Stimulated activated CD8-positive, alpha-beta memory T cell treated with anti-CD3 and anti-CD28 coated beads, Interleukin-2, amount 100 ng/mL, for 48 hours (primary cell): ENCODE measurements around the gene HARS1.
A peak's percentile ranks its signal among the peaks of the same experiment; 100 is the strongest.
"Not testable (repeated sequence)": the region's sequence is repeated elsewhere in the genome, so short reads cannot be mapped to it uniquely, and the experiment has no call there.

Source experiments
- DNase-seq, 2 donors: peaks; one replicate each; pipeline ENCODE4 v3.0.0-alpha.2; 2020; ENCODE audit warnings: low read depth in 2 of 2

HARS1 gene, protein sequence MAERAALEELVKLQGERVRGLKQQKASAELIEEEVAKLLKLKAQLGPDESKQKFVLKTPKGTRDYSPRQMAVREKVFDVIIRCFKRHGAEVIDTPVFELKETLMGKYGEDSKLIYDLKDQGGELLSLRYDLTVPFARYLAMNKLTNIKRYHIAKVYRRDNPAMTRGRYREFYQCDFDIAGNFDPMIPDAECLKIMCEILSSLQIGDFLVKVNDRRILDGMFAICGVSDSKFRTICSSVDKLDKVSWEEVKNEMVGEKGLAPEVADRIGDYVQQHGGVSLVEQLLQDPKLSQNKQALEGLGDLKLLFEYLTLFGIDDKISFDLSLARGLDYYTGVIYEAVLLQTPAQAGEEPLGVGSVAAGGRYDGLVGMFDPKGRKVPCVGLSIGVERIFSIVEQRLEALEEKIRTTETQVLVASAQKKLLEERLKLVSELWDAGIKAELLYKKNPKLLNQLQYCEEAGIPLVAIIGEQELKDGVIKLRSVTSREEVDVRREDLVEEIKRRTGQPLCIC

GRCh38 chr5:140690941-140691924, at the start of gene HARS1, which contains the start of gene HARS2:
HARS1 (minus strand) TSS chr5:140691370; CDS start chr5:140691304, 66 bp downstream.
HARS2 (plus strand) TSS chr5:140691455; CDS start chr5:140691649, 194 bp downstream.
- peak; percentile 77 to 83 for DNase-seq

- no peak for DNase-seq
Observed at GRCh38 chr5:140737486-140737885, 46.3 kb upstream of the HARS1 start.

- DNase-seq, result no peak
Observed at GRCh38 chr5:140734354-140734753, 43.2 kb upstream of the HARS1 start.

DNA sequence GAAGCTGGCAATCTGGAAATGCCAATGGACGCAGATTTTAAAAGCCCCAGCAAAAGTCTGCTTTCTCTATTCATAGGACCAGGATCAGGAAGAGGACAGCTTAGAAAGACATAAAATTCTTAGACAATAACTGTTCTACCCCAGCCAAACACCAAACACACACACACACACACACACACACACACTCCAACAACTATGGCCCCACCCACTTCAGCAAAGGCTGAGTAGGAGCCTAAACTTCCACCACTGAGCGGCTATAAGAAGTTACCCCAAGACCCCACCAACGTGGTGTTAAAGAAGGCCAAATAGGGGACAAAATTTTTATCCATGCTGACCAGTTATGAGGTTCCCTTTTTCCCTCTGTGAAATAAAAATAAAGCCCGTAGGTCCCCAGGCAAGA, 41.9 kb upstream of the HARS1 start:
- no peak for DNase-seq

DNA sequence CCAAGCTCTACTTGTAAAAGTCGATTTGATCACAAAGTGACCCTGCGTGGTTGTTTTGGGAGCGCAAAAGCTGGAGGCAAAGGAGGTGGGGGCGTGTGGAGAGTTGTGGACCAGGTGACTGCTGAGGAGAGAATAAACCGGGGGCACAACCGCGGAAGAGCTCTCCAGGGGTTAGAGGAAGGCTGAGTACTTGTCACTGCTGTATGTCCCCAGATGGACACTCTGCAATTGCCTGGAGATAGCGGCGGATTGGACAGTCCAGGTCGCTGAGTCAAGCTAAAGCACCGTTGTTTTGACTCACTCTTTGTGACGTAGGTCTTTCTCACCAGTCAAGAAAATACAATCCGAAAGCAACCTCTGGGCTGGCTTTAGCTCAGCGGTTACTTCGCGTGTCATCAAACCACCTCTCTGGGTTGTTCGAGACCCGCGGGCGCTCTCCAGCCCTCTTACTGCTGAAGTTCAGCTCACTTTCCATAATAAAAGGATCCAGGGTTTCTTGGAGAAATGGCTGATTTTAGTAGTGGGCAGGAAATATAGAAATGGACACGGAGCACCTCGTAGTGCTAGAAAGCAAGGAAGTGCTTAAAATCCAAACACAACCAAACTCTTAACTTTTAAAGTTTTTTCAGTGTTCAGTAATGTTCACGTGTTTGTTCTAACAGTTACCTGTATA, 34.8 kb upstream of the HARS1 start:
- DNase-seq, result peak; percentile 55 to 68

DNA sequence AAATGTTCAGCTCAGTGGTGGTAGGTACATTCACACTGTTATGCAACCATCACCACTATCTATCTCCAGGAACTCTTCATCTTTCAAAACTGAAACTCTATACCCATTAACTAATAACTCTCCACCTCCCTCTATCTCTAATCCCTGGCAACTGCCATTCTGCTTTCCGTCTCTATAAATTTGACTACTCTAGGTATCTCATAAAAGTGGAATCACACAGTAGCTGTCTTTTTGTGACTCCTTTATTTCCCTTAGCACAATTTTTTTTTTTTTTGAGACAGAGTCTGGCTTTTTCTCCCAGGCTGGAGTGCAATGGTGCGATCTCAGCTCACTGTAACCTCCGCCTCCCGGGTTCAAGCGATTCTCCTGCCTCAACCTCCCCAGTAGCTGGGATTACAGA, 30.2 kb upstream of the HARS1 start:
- not testable (repeated sequence) for DNase-seq

GRCh38 chr5:140720738-140721137, 29.6 kb upstream of the HARS1 start:
- DNase-seq, result not testable (repeated sequence)

DNA sequence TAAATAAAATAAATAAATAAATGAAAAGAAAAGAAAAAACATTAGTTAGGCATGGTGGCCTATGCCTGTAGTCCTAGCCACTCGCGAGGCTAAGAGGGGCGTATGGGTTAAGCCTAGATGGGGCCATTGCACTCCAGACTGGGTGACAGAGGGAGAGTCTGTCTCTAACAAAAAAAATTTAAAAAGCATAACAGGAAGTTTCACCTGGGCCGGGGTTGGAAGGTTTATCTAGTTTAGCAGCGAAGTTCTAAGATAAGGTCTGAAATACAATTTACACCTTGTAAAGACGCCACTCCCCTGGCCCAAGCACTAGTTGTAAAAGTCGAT, 27.1 kb upstream of the HARS1 start:
- no peak for DNase-seq

DNA sequence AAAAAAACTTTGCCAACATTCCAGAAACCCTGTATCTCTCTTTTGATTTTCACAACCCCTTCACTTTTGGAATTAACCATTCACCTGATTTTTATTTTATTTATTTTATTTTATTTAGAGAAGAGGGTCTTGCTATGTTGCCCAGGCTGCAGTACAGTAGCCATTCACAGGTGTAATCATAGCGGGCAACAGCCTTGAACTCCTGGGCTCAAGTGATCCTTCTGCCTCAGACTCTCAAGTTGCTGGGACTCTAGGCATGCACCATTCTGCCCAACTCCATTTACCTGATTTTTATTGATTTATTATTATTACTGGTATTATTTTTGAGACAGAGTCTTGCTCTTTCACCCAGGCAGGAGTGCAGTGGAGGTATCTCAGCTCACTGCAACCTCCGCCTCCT, 25.1 kb upstream of the HARS1 start:
- DNase-seq, result not testable (repeated sequence)

DNA sequence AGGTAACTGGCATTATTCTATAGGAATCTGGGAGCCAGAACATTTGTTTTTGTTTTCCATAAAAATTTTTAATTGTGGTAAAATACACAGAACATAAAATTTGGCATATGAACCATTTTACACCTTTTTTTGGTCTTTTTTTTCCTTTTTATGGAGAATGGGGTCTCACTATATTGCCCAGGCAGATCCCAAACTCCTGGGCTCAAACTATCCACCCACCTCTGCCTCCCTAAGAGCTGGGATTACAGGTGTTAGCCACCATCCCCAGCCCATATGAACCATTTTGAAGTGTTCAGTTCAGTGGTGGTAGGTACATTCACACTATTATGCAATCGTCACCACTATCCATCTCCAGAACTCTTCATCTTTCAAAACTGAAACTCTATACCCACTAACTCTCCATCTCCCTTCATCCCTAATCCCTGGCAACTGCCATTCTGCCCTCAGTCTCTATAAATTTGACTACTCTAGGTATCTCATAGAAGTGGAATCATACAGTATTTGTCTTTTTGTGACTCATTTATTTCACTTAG, 22.5 kb upstream of the HARS1 start:
- DNase-seq, result no peak

DNA sequence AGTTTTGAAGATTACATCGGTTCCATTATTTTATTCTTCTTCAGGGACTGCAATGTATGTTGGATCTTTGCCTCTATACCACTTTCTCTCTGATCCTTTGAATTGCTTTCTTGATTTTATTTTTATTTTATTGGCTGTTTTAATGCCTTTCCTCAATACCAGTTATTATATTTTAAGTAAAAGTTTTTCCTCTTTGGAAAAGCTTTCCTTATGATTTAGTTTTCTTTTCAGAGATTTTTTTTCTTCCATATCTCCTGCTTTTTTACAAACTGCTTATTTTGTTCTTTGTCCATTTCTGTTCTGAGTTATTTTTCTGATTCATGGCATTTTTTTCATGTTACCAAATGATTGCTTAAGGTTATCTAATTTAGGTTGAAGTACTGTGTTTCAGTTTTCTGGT, 20.6 kb upstream of the HARS1 start:
- no peak for DNase-seq

GRCh38 chr5:140710899-140711552, 19.9 kb upstream of the HARS1 start:
- DNase-seq, result peak; percentile 64 to 80

DNA sequence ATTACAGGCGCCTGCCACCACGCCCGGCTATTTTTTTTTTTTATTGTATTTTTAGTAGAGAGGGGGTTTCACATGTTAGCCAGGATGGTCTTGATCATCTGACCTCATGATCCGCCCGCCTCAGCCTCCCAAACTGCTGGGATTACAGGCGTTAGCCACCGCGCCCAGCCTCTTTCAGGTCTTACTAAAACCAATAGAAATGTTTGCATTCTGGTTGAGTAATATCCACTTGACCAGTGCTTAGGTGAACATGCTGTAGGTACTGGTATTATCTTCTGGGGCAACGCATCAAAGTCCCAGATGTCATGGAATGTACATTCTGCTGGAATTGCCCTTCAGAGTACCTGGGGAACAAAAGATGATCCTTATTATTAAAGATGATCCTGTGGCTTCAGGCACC, 17.6 kb upstream of the HARS1 start:
- not testable (repeated sequence) for DNase-seq

GRCh38 chr5:140707812-140708211, 16.6 kb upstream of the HARS1 start:
- DNase-seq, result no peak

DNA sequence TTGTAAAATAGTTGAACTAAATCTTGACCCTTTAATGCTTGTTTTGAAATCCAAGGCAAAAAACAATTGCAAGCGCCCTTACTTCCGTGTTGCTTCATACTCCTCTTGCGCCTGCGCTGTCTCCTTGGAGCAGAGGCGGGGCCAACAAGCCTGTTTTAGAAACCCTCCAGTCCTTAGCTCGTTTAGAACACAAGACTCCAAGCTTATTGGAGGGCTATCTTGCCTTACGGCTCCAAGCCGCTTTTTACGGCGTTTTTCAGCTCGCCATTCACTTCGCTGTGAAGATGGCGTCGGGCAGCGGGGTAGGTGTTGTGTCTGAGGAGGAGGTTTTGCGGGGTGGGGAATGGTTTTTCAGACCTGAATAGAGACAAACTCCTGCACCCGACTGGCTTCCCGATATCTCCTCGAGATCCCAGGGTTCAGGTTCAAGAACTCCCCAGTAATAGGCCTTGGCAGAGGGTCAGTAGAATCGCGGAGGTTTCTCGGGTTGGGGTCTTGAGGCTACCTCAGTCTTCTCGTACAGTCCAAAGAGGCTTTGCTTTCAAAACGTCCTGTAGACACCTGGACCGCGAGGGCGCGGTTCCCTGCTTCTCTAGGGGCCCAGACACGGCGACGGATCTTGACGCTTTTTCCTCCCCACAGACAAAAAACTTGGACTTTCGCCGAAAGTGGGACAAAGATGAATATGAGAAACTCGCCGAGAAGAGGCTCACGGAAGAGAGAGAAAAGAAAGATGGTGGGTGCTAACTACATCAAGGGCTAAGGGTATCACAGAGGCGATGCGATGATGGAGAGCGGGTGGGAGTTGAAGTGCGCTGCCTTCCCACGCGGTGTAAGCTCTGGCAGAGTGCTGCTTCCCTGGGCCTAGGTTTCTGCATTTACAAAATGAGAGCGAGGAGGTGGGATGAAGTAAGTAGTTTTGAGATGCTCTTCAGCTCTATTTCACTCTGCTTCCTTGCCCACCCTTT, 9.3 kb upstream of the HARS1 start, which contains the start of gene ZMAT2:
Gene ZMAT2, plus strand, starts transcription at position 271 of the 968 bp plus-strand sequence. Its CDS starts 14 bp downstream, at position 285.
- DNase-seq, result peak; percentile 80 to 86

DNA sequence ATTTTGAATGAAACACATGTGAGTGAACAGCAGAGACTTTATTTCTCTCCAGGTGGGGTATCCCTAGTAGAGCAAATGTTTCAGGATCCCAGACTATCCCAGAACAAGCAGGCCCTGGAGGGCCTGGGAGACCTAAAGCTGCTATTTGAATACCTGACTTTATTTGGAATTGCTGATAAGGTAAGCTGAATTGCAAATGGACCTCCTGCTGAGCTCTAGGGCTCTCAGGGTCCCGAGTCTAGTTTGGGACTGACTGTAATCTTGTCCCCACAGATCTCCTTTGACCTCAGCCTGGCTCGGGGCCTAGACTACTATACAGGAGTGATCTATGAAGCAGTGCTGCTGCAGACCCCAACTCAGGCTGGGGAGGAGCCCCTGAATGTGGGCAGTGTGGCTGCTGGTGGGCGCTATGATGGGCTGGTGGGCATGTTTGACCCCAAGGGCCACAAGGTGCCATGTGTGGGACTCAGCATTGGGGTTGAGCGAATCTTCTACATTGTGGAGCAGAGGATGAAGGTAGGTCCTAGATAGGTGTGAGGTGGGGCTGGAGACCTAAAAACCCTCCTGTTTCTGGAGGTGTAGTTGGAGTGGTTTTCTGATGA, 5.8 kb upstream of the HARS1 start:
- DNase-seq, result no peak

GRCh38 chr5:140694276-140694675, 3.1 kb upstream of the HARS1 start:
- DNase-seq, result no peak

DNA sequence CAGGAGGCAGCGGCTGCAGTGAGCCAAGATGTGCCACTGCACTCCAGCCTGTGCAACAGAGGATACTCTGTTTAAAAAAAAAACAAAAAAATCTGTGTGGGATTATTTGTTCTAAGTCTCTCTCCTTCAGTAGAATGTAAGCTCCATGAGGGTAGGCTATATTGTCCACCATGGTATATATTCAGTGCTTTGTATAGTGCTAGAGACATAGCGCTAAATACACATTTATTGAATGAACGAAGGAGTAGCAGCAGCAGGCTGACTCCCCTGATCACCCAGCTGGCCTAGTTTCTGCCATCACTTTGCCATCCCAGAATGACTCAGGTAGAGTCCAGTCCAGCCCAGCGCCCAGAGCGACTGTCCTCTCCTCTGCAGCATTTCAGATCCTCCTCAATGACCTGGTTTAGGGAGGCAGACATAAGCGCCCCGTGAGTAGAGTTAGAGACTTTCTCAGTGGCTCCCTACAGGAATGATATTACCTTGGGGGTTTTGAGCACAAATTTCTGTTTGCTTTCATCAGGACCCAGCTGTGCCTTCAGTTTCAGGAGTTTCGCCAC, 716 bp downstream of the HARS1 start:
- DNase-seq, result no peak

DNA sequence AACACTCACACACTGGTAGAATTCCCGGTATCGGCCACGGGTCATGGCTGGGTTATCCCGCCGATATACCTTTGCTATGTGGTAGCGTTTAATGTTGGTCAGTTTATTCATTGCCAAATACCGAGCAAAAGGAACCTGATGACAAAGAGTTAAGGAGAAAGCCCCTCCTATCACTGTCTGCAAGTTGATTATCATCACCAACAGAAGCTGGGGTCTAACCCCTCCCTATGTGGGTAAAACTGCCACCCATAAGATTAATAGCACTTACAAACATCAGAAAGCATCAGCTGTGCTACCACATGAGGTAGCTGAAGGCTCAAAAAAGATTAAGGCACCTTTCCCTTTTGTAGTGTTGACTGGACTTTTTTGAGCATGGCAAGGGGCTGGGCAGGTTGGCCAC, 12.2 kb downstream of the HARS1 start:
- DNase-seq, result no peak
